A549 (cell line): ENCODE measurements around the gene COBLL1. TPM values are rescaled to one million over a fixed set of nuclear protein-coding genes. Genes with fewer than 3 reads are reported as not detected.
A peak's percentile ranks its signal among the peaks of the same experiment; 100 is the strongest.

Source experiments
- BCL3 ChIP-seq: fragments of >200 bp; sonication (Bioruptor Twin); formaldehyde crosslinking; IDR thresholded peaks from 3 replicates; pipeline ENCODE4 v1.6.1; 2016
- BHLHE40 ChIP-seq: IDR thresholded peaks from 2 replicates; pipeline ENCODE4 v1.6.1; 2012; ENCODE audit warnings: low read depth, low read length, inconsistent platforms
- CBX2 ChIP-seq: fragments of 200-600 bp; sonication (generic); IDR thresholded peaks from 2 replicates; pipeline ENCODE4 v1.6.1; 2016; ENCODE audit warnings: low read depth, mild to moderate bottlenecking, borderline replicate concordance
- CEBPB ChIP-seq, 2 experiments: fragments of >200 bp in 1 of 2; sonication (Bioruptor Twin) in 1 of 2; formaldehyde crosslinking in 1 of 2; IDR thresholded peaks; 2 replicates each; pipeline ENCODE4 v1.6.1; 2012 to 2016
- CHD4 ChIP-seq: fragments of 200-600 bp; sonication (generic); IDR thresholded peaks from 2 replicates; pipeline ENCODE4 v1.6.1; 2016; ENCODE audit warnings: antibody characterized with exemption, mild to moderate bottlenecking, borderline replicate concordance
- CTCF ChIP-seq: fragments of >200 bp; sonication (Bioruptor Twin); formaldehyde crosslinking; IDR thresholded peaks from 3 replicates; pipeline ENCODE4 v1.5.1; 2016
- EHF ChIP-seq: fragments of 250-450 bp; sonication (Bioruptor Pico); IDR thresholded peaks from 2 replicates; pipeline ENCODE4 v1.5.0; 2020; ENCODE audit warnings: mild to moderate bottlenecking
- HDAC2 ChIP-seq: fragments of 200-600 bp; sonication (generic); IDR thresholded peaks from 2 replicates; pipeline ENCODE4 v1.6.1; 2016
- HES2 ChIP-seq: fragments of >200 bp; sonication (Bioruptor Twin); formaldehyde crosslinking; IDR thresholded peaks from 2 replicates; pipeline ENCODE4 v1.6.1; 2016
- HEYL ChIP-seq: fragments of 250-450 bp; sonication (Bioruptor Pico); IDR thresholded peaks from 2 replicates; pipeline ENCODE4 v1.8.0; 2021; ENCODE audit warnings: mild to moderate bottlenecking, moderate library complexity
- HMGXB4 ChIP-seq: fragments of 250-450 bp; sonication (Bioruptor Pico); IDR thresholded peaks from 2 replicates; pipeline ENCODE4 v1.5.0; 2021; ENCODE audit warnings: mild to moderate bottlenecking, moderate library complexity, borderline replicate concordance
- HOXA7 ChIP-seq: fragments of 250-450 bp; sonication (Bioruptor Pico); IDR thresholded peaks from 2 replicates; pipeline ENCODE4 v1.5.0; 2020; ENCODE audit warnings: mild to moderate bottlenecking, moderate library complexity
- HOXB5 ChIP-seq: fragments of 250-450 bp; sonication (Bioruptor Pico); IDR thresholded peaks from 2 replicates; pipeline ENCODE4 v1.5.0; 2020; ENCODE audit warnings: mild to moderate bottlenecking, moderate library complexity
- PBX3 ChIP-seq: IDR thresholded peaks from 2 replicates; pipeline ENCODE4 v1.6.1; 2012
- POLR2AphosphoS2 ChIP-seq: conservative IDR thresholded peaks from 2 replicates; pipeline ENCODE4 v1.6.1; 2012; ENCODE audit warnings: low read length, improper control_type of control experiment, inconsistent platforms
- RAD21 ChIP-seq, 2 experiments: fragments of >200 bp in 1 of 2; sonication (Bioruptor Twin) in 1 of 2; formaldehyde crosslinking in 1 of 2; IDR thresholded peaks in 1 of 2; conservative IDR thresholded peaks in 1 of 2; 2 replicates in 1 of 2; 3 replicates in 1 of 2; pipeline ENCODE4 v1.6.1; 2012 to 2018; ENCODE audit warnings: inconsistent platforms in 1 of 2
- RCOR1 ChIP-seq: fragments of 150-350 bp; IDR thresholded peaks from 2 replicates; pipeline ENCODE4 v1.6.1; 2014; ENCODE audit warnings: antibody characterized with exemption, low read length, low read depth
- RFX5 ChIP-seq: fragments of 450-650 bp; IDR thresholded peaks from 2 replicates; pipeline ENCODE4 v1.7.1; 2014; ENCODE audit warnings: antibody characterized with exemption, mild to moderate bottlenecking, moderate library complexity
- SREBF2 ChIP-seq: fragments of 450-650 bp; IDR thresholded peaks from 2 replicates; pipeline ENCODE4 v1.6.1; 2014; ENCODE audit warnings: mild to moderate bottlenecking, moderate library complexity
- TFCP2L1 ChIP-seq: fragments of 250-450 bp; sonication (Bioruptor Pico); IDR thresholded peaks from 2 replicates; pipeline ENCODE4 v1.5.0; 2021; ENCODE audit warnings: mild to moderate bottlenecking
- USF2 ChIP-seq: fragments of 450-650 bp; IDR thresholded peaks from 2 replicates; pipeline ENCODE4 v1.6.1; 2014; ENCODE audit warnings: antibody characterized with exemption
- ZC3H11A ChIP-seq: fragments of 450-650 bp; IDR thresholded peaks from 2 replicates; pipeline ENCODE4 v1.6.1; 2014; ENCODE audit warnings: antibody characterized with exemption, mild to moderate bottlenecking
- polyA plus RNA-seq, 4 experiments: library from polyadenylated mRNA; depleted of rRNA in 3 of 4; stranded (reverse); fragments of >200 nt; fragmentation: RNase III in 1 of 4; extraction: RNeasy Plus Mini Kit Qiagen cat#74134 plus additional on column Dnase treatment in 1 of 4; gene quantifications; 2 replicates in 3 of 4; 3 replicates in 1 of 4; pipeline ENCODE4 v1.2.3, GENCODE V29; 2011 to 2017

COBLL1 gene
- polyA plus RNA-seq, 2 of the 4 experiments (the other 2 are of a cell fraction) = 2.6 to 5.3 TPM

GRCh38 chr2:164841719-164842623 is at the start of gene COBLL1 (continued):
- TF ChIP-seq RAD21 (conservative IDR thresholded peaks at IDR 0.05 in 1 of 2, IDR thresholded peaks at IDR 0.05 in 1 of 2) = peak; percentile 41 to 45; a peak in 4 of 5 replicates
- 0 out of 2 replicates have a peak, but pooled peaks have one; percentile 12 for TF ChIP-seq HMGXB4 (CRISPR knock-in tag)
- no peak for TF ChIP-seq RFX5
- no peak for TF ChIP-seq HOXA7 (CRISPR knock-in tag)
- TF ChIP-seq EHF (CRISPR knock-in tag) = no peak
- TF ChIP-seq HEYL (CRISPR knock-in tag) = no peak
- TF ChIP-seq SREBF2 = no peak
- TF ChIP-seq PBX3 = no peak
- no peak for TF ChIP-seq HES2
- no peak for TF ChIP-seq BCL3
- TF ChIP-seq CTCF = peak; percentile 59
- TF ChIP-seq CBX2 = no peak
- TF ChIP-seq TFCP2L1 (CRISPR knock-in tag) = no peak
- TF ChIP-seq ZC3H11A = no peak
- no peak for TF ChIP-seq CHD4
- TF ChIP-seq BHLHE40 = no peak
- TF ChIP-seq HOXB5 = no peak
- no peak for TF ChIP-seq USF2
- TF ChIP-seq RCOR1 = no peak
- TF ChIP-seq HDAC2 = no peak
- TF ChIP-seq POLR2AphosphoS2 = no peak
- TF ChIP-seq CEBPB (IDR thresholded peaks at IDR 0.05) = no peak
